GM12892 (cell line): Measurements from ENCODE around the gene PLVAP.

Experiments used
- POLR2A ChIP-seq: IDR thresholded peaks from 2 replicates; pipeline ENCODE4 v1.6.1; 2011; ENCODE audit warnings: low read depth, low read length, control low read depth
- POLR2AphosphoS5 ChIP-seq: IDR thresholded peaks from 2 replicates; pipeline ENCODE4 v1.6.1; 2011; ENCODE audit warnings: low read depth, low read length, control low read depth
- TAF1 ChIP-seq: IDR thresholded peaks from 2 replicates; pipeline ENCODE4 v1.6.1; 2011; ENCODE audit warnings: low read depth, mild to moderate bottlenecking, control low read depth, low read length, borderline replicate concordance

- TF ChIP-seq POLR2A: no peak
- no peak for TF ChIP-seq POLR2AphosphoS5
- no peak for TF ChIP-seq TAF1
Observed at GRCh38 chr19:17311455-17312188, 65.5 kb downstream of the PLVAP start.
